C4-2B (cell line): Measurements from ENCODE around the gene ADGRB3.

Experiments used
- ZFX ChIP-seq: fragments of 450-650 bp; IDR thresholded peaks from 2 replicates; pipeline ENCODE4 v1.6.1; 2017
- TF ChIP-seq, protein P1 (sequence below): fragments of 450-650 bp; conservative IDR thresholded peaks from 2 replicates; pipeline ENCODE4 v1.5.1; 2017; ENCODE audit warnings: mild to moderate bottlenecking

DNA sequence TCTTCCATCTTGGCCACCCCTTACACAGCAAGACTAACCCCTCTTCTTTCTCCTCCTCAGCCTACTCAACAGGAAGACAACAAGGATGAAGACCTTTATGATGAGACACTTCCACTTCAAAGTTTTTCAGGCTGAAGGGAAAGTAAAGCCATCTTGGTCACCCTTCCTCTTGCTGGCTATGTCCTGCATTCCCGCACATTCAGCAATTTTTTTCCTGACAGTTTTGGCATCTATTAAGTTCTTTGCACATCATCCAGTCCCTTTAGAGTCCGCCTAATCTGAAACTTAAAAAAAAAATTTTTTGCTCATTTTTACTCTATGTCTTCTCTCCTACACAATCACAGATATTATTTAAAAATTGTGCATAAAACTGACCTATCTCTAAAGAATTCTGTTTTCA, 668.3 kb downstream of the ADGRB3 start:
- TF ChIP-seq, protein P1, sequence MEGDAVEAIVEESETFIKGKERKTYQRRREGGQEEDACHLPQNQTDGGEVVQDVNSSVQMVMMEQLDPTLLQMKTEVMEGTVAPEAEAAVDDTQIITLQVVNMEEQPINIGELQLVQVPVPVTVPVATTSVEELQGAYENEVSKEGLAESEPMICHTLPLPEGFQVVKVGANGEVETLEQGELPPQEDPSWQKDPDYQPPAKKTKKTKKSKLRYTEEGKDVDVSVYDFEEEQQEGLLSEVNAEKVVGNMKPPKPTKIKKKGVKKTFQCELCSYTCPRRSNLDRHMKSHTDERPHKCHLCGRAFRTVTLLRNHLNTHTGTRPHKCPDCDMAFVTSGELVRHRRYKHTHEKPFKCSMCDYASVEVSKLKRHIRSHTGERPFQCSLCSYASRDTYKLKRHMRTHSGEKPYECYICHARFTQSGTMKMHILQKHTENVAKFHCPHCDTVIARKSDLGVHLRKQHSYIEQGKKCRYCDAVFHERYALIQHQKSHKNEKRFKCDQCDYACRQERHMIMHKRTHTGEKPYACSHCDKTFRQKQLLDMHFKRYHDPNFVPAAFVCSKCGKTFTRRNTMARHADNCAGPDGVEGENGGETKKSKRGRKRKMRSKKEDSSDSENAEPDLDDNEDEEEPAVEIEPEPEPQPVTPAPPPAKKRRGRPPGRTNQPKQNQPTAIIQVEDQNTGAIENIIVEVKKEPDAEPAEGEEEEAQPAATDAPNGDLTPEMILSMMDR, result no peak
- TF ChIP-seq ZFX, result no peak
